SK-N-SH (cell line): Measurements from ENCODE around the gene LMO2. TPM values are rescaled to one million over a fixed set of nuclear protein-coding genes. Genes with fewer than 3 reads are reported as not detected.
"Not testable (repeated sequence)": the region's sequence is repeated elsewhere in the genome, so short reads cannot be mapped to it uniquely, and the experiment has no call there.

ENCODE experiments used
- CTCF ChIA-PET: fragments of 300-600, 350-600 bp; formaldehyde crosslinking; extraction: SDS; loops from one replicate; lab custom pipeline; 2021; lab: Yijun Ruan, JAX
- POLR2A ChIA-PET: fragments of 350-600 bp; sonication (Branson Sonifier 250); formaldehyde crosslinking; extraction: SDS; loops from one replicate; lab custom pipeline; 2020; ENCODE audit warnings: antibody characterized with exemption, inconsistent platforms; lab: Yijun Ruan, JAX
- DNase-seq: peaks from one replicate; pipeline ENCODE4 v3.0.0; 2012
- H2AFZ ChIP-seq: fragments of 200-600 bp; sonication (generic); 2 replicates; pipeline ENCODE4 v1.8.1; 2016; ENCODE audit warnings: antibody characterized with exemption, mild to moderate bottlenecking, low read depth
- H3F3A ChIP-seq: fragments of 200-600 bp; sonication (generic); replicated peaks from 2 replicates; pipeline ENCODE3; 2016; ENCODE audit warnings: antibody characterized with exemption, mild to moderate bottlenecking; ENCODE audit not compliant: insufficient read depth
- H3K27ac ChIP-seq, 2 experiments: fragments of 200-500 bp in 1 of 2; fragments of 200-600 bp in 1 of 2; sonication (Bioruptor generic) in 1 of 2; sonication (generic), shearing (Covaris generic) in 1 of 2; 2 replicates each; pipeline versions ENCODE4 v1.5.1 to v1.6.1; 2014 to 2016; ENCODE audit warnings: low read depth in 2 of 2, inconsistent platforms in 1 of 2, low read length in 1 of 2, mild to moderate bottlenecking in 1 of 2, mixed read lengths in 1 of 2
- H3K27me3 ChIP-seq: fragments of 200-600 bp; sonication (generic), shearing (Covaris generic); 2 replicates; pipeline ENCODE4 v1.6.1; 2016; ENCODE audit warnings: mixed run types; ENCODE audit not compliant: insufficient read depth
- H3K36me3 ChIP-seq, 2 experiments: fragments of 200-500 bp in 1 of 2; fragments of 200-600 bp in 1 of 2; sonication (Bioruptor generic) in 1 of 2; sonication (generic) in 1 of 2; replicated peaks in 1 of 2; 2 replicates each; pipeline versions ENCODE3 to v1.5.1; 2014 to 2016; ENCODE audit warnings: low read length in 1 of 2, mild to moderate bottlenecking in 1 of 2; ENCODE audit not compliant: insufficient read depth in 2 of 2, control insufficient read depth in 1 of 2
- H3K4me1 ChIP-seq, 2 experiments: fragments of 200-500 bp in 1 of 2; fragments of 200-600 bp in 1 of 2; sonication (Bioruptor generic) in 1 of 2; sonication (generic), shearing (Covaris generic) in 1 of 2; 2 replicates each; pipeline versions ENCODE4 v1.5.1 to v1.6.1; 2014 to 2016; ENCODE audit warnings: low read depth in 1 of 2, low read length in 1 of 2, mixed run types in 1 of 2; ENCODE audit not compliant: insufficient read depth in 2 of 2, control insufficient read depth in 1 of 2
- H3K4me2 ChIP-seq: fragments of 200-600 bp; sonication (generic), shearing (Covaris generic); 2 replicates; pipeline ENCODE4 v1.6.1; 2017; ENCODE audit warnings: mixed run types
- H3K4me3 ChIP-seq, 2 experiments: fragments of 200-500 bp in 1 of 2; fragments of 200-600 bp in 1 of 2; sonication (Bioruptor generic) in 1 of 2; sonication (generic), shearing (Covaris generic) in 1 of 2; 2 replicates each; pipeline versions ENCODE4 v1.5.1 to v1.8.1; 2014 to 2016; ENCODE audit warnings: low read depth in 2 of 2, inconsistent platforms in 1 of 2, low read length in 1 of 2, mild to moderate bottlenecking in 1 of 2, mixed read lengths in 1 of 2, moderate library complexity in 1 of 2
- H3K79me2 ChIP-seq: fragments of 200-600 bp; sonication (generic); 2 replicates; pipeline ENCODE4 v1.8.1; 2017; ENCODE audit warnings: mild to moderate bottlenecking; ENCODE audit not compliant: insufficient read depth
- H3K9ac ChIP-seq: fragments of 200-600 bp; sonication (generic); 2 replicates; pipeline ENCODE4 v1.6.1; 2017; ENCODE audit warnings: mixed run types
- H3K9me2 ChIP-seq: fragments of 200-600 bp; sonication (generic); 2 replicates; pipeline ENCODE4 v1.6.1; 2017; ENCODE audit warnings: mixed run types
- H3K9me3 ChIP-seq: fragments of 200-600 bp; sonication (generic); 2 replicates; pipeline ENCODE4 v1.6.1; 2017; ENCODE audit warnings: mixed run types, mild to moderate bottlenecking, moderate library complexity
- H4K20me1 ChIP-seq: fragments of 200-600 bp; sonication (generic); 2 replicates; pipeline ENCODE4 v1.6.1; 2017; ENCODE audit warnings: mild to moderate bottlenecking, mixed run types; ENCODE audit not compliant: insufficient read depth
- EP300 ChIP-seq, 2 experiments: IDR thresholded peaks; 2 replicates each; pipeline versions ENCODE4 v1.4.0 to v1.6.1; 2012; ENCODE audit warnings: borderline replicate concordance in 1 of 2, low read depth in 1 of 2, low read length in 1 of 2
- FOSL2 ChIP-seq: IDR thresholded peaks from 2 replicates; pipeline ENCODE4 v1.4.0; 2012; ENCODE audit warnings: low read depth, mild to moderate bottlenecking, moderate library complexity, borderline replicate concordance
- GABPA ChIP-seq: IDR thresholded peaks from 2 replicates; pipeline ENCODE4 v1.4.0; 2012; ENCODE audit warnings: low read depth, mild to moderate bottlenecking
- REST ChIP-seq: IDR thresholded peaks from 2 replicates; pipeline ENCODE4 v1.6.1; 2012; ENCODE audit warnings: mild to moderate bottlenecking, low read depth, low read length, moderate library complexity
- TEAD4 ChIP-seq: IDR thresholded peaks from 2 replicates; pipeline ENCODE4 v1.4.0; 2012; ENCODE audit warnings: mild to moderate bottlenecking, borderline replicate concordance; ENCODE audit not compliant: insufficient read depth
- WGBS: methylation state at CpG from one replicate; pipeline ENCODE4 v1.1.6; 2017; ENCODE audit warnings: low lambda C conversion rate; 5-methylcytosine and 5-hydroxymethylcytosine counted together
- polyA plus RNA-seq, 3 experiments: library from polyadenylated mRNA; depleted of rRNA; stranded (reverse); fragments of >200 nt; gene quantifications; 2 replicates each; pipeline ENCODE4 v1.2.3, GENCODE V29; 2012

The LMO2 gene
- polyA plus RNA-seq, 1 of the 3 experiments (the other 2 are of a cell fraction): 0.05 TPM

GRCh38 chr11:33932721-33933120 is 40.8 kb upstream of the LMO2 start (continued):
- no peak for TF ChIP-seq REST
- TF ChIP-seq GABPA: no peak

- DNase-seq, CTCF ChIA-PET: not testable (repeated sequence)
These were observed 40.0 kb upstream of the LMO2 start for GRCh38 chr11:33931739-33932366.

GRCh38 chr11:33931067-33931466 is 39.2 kb upstream of the LMO2 start:
- Histone ChIP-seq H3K9ac (no peak overlapping the region), H4K20me1 (no peaks in the 10 kb centered on the region), H3K79me2 (no peaks in the 10 kb centered on the region), H3K9me2 (no peaks in the 10 kb centered on the region), H3K4me1 (peaks cover 0 to 18% of the 10 kb centered on the region in 2 experiments; a peak in 1 of 4 replicates), H3K27me3 (peaks cover 2% of the 10 kb centered on the region; the same call in 1 of the 2 replicates), H3K27ac (no peak overlapping the region), H3K36me3 (no peaks in the 10 kb centered on the region), H3K4me3 (no peak overlapping the region), H2AFZ (no peak overlapping the region), H3K9me3 (peaks cover 6% of the 10 kb centered on the region; the same call in 1 of the 2 replicates), H3K4me2 (no peak overlapping the region), H3F3A (no peaks in the 10 kb centered on the region)
- POLR2A ChIA-PET: no interaction called here
- no peak for DNase-seq
- CTCF ChIA-PET: no interaction called here
- TF ChIP-seq FOSL2: no peak
- no peak for TF ChIP-seq EP300 (IDR thresholded peaks at IDR 0.05; ENCODE audit: borderline replicate concordance in 1 of 2, low read depth in 1 of 2, low read length in 1 of 2)
- no peak for TF ChIP-seq TEAD4
- 67% methylated on average over 1 of the region's 1 CpG for WGBS

More at GRCh38 chr11:33931739-33932366, 40.0 kb upstream of the LMO2 start:
- H3K9ac ChIP-seq, H3K27me3 ChIP-seq, H3K79me2 ChIP-seq, H3K36me3 ChIP-seq, H3K4me3 ChIP-seq, H3K9me2 ChIP-seq, H3K27ac ChIP-seq, POLR2A ChIA-PET, H3K9me3 ChIP-seq, H3K4me2 ChIP-seq, H4K20me1 ChIP-seq, H3F3A ChIP-seq, H2AFZ ChIP-seq: not testable (repeated sequence)
- 70% methylated on average over 12 of the region's 12 CpGs for WGBS
- H3K4me1 ChIP-seq: peaks cover 0 to 21% of the 10 kb centered on the region in 2 experiments; a peak in 2 of 4 replicates
